IPS-NIHi7 (cell line): Measurements from ENCODE around the gene ABCA4.

Experiments used
- DNase-seq: peaks from one replicate; pipeline ENCODE4 v3.0.0; 2012; ENCODE audit warnings: mixed read lengths; ENCODE audit errors: extremely low spot score

ABCA4 gene

DNA sequence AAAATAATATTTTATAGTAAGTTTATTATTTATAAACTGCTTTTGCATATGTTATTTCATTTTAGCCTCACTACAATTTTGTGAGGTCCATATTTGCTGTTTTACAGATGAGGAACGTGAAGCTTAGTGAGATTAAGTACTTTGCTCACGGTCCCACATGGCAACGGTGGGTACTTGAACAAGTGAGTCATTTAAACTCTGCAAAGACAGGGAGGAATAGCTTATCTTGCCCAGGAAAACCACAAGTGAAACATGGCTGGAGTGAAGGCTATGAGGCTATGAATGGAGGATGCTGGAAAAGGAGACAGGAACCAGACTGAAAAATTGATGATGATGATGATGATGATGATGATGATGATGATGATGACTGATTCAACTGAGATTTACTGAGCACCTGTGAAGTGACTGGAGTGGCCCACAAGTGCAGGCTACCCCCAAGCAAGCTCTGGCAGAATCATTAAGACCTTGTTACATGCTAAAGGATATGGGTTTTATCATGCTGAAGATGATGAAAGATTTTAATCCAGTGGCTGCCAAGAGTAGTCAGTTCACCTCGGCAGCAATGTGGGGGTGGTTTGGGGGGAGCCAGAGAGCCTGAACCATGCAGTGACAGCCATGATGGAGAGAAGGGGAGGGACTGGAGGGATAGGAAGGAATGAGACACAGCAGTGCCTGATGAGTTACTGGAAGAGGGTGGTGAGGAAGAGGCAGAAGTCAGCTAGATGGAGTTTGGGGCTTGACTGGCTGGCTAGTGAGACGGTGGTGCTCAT lies 1.4 kb upstream of the ABCA4 start:
- DNase-seq: no peak

DNA sequence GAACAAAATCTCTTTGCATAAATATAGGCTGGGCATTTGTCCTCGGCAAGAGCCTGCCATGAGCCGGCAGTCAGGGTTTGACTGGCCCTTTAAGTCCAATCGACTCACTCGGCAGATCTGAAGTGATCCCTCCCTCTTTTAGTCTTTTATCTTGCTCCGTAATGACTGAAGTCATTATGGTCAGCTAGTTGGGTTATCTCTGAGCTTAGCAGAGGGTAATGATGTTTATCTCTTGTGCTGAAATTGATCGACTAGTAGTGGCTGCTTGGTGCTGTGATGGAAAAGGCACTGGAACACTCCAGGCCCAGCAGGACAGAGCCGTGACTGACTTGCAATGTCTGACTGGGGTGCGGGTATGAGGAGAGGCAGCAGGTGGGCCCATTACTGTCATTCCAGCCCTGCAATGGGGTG lies 468 bp upstream of the ABCA4 start:
- DNase-seq: no peak

DNA sequence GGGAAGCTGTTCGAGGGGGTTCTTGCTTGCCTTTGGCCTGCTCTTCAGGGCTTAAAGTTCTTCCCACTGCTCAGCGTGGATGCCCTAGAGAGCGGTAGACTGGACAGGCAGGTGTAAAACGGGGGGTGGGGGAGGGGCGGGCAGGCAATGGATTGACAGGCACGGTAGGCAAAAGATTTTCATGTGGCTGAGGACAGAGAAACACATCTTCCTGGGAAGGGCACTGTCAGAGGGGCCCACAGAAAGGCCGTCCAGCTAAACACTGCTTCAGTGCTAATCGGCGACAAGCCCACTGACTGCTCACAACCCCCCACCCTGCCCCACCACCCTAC lies 412 bp downstream of the ABCA4 start:
- DNase-seq: no peak

GRCh38 chr1:94119796-94120569 lies 965 bp downstream of the ABCA4 start:
- DNase-seq: no peak

DNA sequence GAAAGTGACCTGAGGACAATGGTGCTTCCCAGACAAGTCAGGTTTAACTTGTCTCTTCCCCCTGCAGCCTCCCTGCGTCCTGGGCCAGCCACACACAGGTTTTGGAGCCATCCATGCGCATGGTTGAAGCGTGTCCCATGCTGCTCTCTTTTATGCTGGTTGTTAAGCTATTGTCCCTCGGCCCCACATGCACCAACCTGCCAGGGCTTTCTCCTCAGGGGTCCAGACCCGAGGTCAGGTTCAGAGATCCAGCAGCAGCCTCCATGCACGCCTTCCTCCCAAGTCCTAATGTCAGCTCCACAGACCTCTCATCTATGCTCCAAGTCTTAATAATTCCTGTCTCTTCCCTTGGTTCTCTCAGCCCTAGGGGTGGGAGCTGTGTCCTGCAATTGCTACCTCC lies 1.6 kb downstream of the ABCA4 start:
- DNase-seq: no peak

GRCh38 chr1:94118471-94118870 lies 2.5 kb downstream of the ABCA4 start:
- DNase-seq: no peak

DNA sequence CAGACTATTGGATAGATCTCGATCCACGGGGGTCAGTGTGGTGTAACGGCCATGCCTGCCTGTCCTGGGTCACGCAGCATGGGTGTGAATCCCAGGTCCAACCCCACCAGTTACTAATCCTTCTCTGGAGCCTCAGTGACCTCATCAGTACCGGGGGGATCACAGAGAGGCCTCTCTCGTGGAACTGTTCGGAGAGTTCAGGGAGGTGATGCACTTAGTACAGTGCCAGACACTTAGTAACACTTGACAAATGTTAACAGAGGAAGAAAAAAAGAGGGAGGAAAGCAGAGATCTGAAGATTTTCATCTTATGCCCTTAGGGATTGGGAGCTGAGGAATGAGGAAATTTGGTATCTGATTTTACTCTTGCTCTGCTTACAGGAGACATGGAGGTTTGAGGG lies 2.9 kb downstream of the ABCA4 start:
- DNase-seq: no peak

GRCh38 chr1:94117259-94117851 lies 3.6 kb downstream of the ABCA4 start:
- DNase-seq: no peak

DNA sequence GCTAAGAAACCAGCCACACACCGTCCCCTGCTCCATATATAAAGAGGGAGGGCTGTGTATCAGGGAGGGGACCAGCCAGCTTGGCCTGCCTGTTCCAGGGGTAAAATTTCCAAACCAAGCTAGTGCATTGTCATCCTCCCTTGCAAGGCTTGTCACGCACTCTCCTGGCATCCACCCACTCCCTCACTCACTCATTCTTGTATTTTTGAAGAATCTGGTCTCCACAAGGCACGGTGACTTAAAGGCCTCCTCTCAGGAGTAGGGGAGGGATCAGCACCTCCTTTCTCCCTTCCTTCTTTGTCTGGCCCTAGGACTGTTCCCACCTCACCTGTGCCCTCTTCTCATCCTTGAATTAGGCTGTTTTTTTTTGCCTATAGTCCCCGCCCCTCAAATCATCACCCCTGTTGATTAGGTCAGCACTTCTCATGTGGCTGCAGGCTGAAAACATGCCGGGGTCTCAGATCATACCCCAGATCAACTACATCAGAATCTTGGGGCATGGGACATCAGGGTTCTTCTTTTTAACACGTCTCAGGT lies 5.0 kb downstream of the ABCA4 start:
- no peak for DNase-seq

GRCh38 chr1:94115254-94115899 lies 5.6 kb downstream of the ABCA4 start:
- no peak for DNase-seq

- peak; percentile 55 for DNase-seq
These were observed 7.2 kb downstream of the ABCA4 start for GRCh38 chr1:94113589-94114226.

GRCh38 chr1:94111879-94112278 lies 9.1 kb downstream of the ABCA4 start:
- DNase-seq: no peak

DNA sequence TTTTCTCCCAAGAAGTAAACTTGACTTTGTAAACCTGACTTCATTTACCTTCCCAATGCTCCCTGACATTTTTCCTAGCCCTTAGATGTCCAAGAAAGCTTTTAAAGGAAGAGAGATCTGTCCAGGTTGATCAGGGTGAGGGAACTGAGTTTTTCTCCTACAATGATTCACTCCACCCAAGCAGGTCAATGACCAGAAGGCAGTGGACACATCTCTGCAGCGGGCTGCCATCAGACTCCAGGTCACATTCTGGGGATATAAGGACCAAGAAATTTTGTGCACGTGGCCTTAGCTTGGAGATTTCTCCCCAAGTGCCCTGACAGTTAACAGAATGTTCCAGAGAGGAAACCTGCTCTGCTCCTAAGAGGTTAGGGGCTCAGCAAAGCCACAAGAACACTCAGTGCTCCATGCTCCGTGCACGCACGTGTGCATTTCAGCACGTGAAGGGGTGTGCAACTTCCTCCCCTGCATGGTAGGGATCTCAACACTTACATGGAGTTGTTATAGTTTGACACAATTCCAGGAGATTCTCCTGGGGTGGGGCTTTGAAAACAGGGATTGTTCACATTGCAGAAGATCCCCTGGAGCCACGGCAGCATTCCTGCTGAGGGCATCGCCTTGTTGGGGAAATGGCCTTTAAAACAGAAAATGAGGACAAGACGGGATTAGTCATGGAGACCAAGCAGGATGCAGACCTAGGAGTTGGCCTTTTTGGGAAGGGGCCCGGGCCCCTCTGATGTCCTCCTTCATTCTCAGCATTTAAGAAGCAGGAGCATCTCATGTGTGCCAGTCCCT lies 9.8 kb downstream of the ABCA4 start:
- no peak for DNase-seq

DNA sequence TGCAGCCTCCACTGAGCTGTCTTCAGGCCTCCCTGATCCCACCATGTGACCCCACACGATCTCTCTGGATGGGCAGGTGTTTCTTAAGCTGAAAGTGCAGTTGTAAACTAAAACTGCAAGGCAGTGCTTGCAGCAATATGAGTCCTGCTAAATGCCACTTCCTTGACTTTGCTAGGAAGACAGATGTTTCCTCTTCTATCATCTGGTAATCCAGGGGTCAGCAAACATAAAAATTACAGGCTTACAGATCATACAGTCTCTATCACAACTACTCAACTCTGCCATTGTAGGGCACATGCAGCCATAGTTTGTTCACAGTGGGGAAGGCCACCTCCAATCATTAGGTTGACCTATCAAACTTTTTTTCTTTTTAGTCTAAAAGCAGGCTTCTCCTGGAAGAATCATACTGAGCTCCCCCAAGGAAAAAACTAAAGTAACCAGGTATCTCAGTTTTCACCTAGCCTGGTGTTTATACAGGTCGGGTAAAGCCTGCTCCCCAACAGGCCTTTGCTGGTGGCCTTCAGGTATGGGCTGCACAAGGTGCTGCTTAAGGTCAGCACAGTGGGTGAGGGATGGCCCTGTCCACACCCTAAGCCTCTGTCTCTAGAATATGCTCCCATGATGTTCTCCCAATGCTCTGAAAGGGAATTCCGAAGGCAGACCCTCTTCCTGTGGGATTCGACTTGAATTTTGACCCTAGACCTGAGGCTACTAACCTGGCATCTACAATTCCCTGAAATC lies 10.8 kb downstream of the ABCA4 start:
- no peak for DNase-seq

DNA sequence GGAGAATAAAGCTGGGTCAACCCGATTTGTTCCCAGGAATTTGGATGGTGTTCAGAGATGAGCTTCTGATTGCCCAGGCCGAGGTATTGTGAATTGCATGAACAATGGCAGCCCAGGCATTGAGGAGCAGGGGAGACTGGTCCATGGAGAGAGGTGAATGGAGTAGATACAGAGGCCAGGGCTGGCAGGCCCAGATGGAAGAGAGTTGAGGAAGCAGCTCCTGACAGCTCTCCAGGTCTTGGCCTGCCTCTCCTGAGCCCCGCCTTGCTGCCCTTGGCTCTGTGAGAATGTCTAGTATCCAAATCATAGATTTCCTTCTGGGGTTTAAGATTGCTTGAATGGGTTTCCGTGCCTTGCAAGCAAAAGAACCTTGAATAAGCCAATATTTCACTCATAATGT lies 11.5 kb downstream of the ABCA4 start:
- DNase-seq: no peak

- DNase-seq: no peak
These were observed 13.8 kb downstream of the ABCA4 start for GRCh38 chr1:94107141-94107540.

- no peak for DNase-seq
These were observed 14.2 kb downstream of the ABCA4 start for GRCh38 chr1:94106716-94107115.

GRCh38 chr1:94105957-94106529 lies 14.9 kb downstream of the ABCA4 start:
- no peak for DNase-seq

DNA sequence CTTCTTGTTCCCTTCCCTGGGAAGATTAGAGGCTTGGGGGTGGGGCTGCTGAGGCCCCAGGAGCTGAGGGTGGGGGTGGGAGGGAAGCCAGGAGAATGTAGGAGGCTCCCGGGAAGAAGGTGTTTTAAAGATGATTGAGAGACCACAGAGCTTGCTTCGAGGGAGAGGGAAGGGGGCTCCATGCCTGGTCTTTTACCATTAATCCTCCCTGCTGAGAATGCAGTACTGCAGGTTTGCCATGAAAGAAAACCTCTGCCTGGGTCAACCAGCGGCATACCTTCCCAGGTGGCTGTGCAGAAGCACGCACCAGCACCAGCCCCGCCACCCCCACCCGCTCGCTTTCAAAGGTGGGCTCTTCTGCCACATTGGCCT lies 15.4 kb downstream of the ABCA4 start:
- peak; percentile 38 for DNase-seq
